ENCODE results near the gene TMEM258.
A peak's percentile ranks its signal among the peaks of the same experiment; 100 is the strongest.

Gene TMEM258

DNA sequence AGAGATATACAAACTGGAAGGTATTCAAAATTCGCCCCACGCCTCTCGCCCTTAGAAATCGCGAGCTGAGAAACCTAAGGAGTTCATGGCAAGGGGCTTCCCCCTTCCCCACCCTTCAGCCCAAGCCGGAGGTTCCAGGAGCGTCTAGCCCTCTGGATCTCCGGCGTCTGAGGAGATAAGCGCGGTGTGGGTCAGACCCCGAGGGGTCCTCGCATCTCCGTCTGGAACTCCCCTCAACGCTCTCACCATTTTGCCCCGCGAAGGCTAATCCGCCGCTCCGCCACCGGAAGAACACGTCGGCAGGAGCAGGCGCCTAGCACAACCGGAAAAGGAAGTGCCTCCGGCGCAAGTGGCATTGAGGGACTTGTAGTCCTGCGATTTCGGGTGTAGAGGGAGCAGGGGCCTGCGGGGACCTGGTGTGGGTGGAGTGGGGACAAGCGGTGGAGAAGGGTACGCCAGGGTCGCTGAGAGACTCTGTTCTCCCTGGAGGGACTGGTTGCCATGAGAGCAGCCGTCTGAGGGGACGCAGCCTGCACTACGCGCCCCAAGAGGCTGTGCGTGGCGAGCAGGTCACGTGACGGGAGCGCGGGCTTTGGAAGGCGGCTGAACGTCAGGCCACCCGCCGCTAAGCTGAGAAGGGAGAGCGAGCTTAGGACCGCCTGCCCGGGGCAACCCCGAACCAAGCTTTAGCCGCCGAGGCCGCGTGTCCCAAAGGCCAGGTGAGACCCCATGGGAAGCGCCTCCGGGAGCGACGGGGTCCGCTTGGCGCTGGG lies at the start of gene TMEM258, which contains the start of gene FEN1:
TSS of gene TMEM258 (minus strand) at position 290 of the 773 bp plus-strand sequence. CDS start at position 249, 41 bp downstream.
TSS of gene FEN1 (plus strand) at position 602 of the 773 bp plus-strand sequence. CDS start 2,451 bp downstream, outside the sequence.
- Mint-ChIP-seq H3K4me1 (ENCODE audit: low read depth) (peaks cover 58% of the 10 kb centered on the region), H3K36me3 (ENCODE audit: low read depth) (peaks cover 90% of the 10 kb centered on the region), H3K9me3 (no peaks in the 10 kb centered on the region), H3K27me3 (no peaks in the 10 kb centered on the region), H3K4me3 (peak within 1 kb of the TSS; percentile 92), H3K27ac (peak within 1 kb of the TSS; percentile 100)
- DNase-seq, result peak; percentile 94

DNA sequence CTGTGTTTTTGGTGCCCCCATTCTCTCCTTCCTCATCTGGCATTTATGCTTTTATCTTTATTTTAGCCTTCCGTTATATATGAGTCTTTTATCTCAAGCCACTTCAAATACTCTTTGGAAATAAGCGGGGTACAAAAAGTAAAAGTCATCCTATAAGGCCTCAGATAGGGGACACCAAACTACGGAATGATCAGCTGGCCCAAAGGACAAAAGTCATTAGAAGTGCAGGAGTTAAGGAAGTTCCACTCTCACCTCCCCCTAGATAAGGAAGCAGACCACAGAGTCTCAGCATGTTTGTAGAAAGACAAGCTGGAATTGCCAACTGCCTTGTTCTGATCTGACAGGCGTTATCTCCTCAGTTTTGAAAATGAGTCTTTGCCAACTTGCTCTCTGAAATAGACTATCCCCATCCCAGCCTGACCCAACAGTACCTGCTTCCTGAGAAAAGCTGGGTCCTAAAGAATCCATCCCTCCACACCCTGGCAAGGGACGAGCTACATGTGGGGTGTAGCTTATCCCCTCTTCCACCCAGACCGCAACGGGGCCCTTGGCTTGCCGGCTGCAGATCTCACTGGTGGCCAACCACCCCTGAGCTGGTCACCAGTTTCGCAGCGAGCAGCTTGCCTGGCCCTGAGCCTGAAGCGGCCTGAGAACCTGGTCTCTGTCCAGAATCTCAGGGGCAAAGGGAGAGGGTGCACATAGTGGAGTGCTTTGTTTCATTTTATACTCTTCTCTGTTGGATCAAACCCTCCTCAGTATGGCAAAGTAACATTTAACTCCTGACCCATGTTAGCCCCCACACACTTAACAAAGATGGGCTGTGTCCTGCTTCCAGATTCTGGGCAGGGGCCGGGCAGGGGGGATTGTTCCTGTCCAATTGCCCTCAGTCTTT lies 49.5 kb upstream of the TMEM258 start:
- H3K4me3 Mint-ChIP-seq, result no peak overlapping the region
- no peaks in the 10 kb centered on the region for H3K9me3 Mint-ChIP-seq
- H3K36me3 Mint-ChIP-seq (ENCODE audit: low read depth), result peaks cover 11% of the 10 kb centered on the region
- H3K4me1 Mint-ChIP-seq (ENCODE audit: low read depth), result no peaks in the 10 kb centered on the region
- no peak for DNase-seq
- H3K27ac Mint-ChIP-seq, result no peak overlapping the region
- no peaks in the 10 kb centered on the region for H3K27me3 Mint-ChIP-seq

DNA sequence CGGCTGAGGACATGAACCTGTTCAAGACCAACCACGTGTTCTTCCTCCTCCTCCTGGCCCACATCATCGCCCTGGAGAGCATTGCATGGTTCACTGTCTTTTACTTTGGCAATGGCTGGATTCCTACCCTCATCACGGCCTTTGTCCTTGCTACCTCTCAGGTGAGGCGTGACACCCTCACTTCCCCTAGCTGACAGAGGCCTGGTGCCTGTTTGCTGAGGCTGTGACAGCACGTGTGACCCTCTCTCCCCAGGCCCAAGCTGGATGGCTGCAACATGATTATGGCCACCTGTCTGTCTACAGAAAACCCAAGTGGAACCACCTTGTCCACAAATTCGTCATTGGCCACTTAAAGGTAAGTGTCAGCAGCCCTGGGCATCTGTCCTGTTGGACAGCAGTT lies 48.0 kb upstream of the TMEM258 start:
- Mint-ChIP-seq H3K27ac (no peak overlapping the region), H3K9me3 (no peaks in the 10 kb centered on the region), H3K27me3 (no peaks in the 10 kb centered on the region), H3K4me3 (no peak overlapping the region), H3K36me3 (ENCODE audit: low read depth) (peaks cover 11% of the 10 kb centered on the region), H3K4me1 (ENCODE audit: low read depth) (peaks cover 3% of the 10 kb centered on the region)
- DNase-seq, result no peak

DNA sequence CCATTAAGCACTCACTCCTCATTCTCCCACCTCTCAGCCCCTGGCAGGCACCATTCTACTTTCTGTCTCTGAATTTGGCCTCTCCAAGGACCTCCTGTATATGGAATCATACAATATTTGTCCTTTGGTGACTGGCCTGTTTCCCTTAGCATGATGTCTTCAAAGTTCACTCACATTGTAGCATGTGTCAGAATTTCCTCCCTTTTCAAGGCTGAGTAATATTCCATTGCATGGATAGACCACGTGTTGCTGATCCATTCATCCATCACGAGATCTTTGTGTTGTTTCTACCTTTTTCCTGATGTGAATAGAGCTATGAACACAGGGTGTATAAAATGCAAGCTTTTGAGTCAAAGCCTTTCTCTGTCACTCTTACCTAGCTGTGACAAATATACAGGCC lies 47.3 kb upstream of the TMEM258 start:
- Mint-ChIP-seq H3K4me3 (no peak overlapping the region), H3K4me1 (ENCODE audit: low read depth) (peaks cover 5% of the 10 kb centered on the region), H3K27me3 (no peaks in the 10 kb centered on the region), H3K27ac (no peak overlapping the region), H3K36me3 (ENCODE audit: low read depth) (peaks cover 11% of the 10 kb centered on the region), H3K9me3 (no peaks in the 10 kb centered on the region)
- DNase-seq, result no peak

DNA sequence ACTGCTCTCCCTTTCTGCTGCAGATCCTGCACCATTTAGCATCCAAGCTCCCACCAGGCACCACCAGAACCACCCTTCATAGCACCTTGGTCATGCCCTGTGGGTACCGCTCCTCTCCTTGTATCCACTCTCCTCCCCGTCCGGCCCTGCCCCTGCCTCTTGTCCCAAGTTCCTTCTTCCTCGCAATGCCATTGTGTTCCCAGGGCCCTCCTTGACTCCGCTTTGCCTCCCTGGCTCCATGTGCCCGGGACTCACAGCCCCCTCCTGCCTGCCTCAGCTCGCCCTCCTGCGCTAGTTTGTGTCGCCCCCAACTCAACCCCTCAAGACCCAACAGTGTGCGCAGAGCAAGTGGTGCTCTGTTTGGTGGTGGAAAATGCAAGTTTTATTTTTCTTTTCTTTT lies 46.5 kb upstream of the TMEM258 start:
- DNase-seq, result no peak
- H3K27me3 Mint-ChIP-seq, result no peaks in the 10 kb centered on the region
- peaks cover 12% of the 10 kb centered on the region for H3K4me1 Mint-ChIP-seq (ENCODE audit: low read depth)
- H3K4me3 Mint-ChIP-seq, result no peak overlapping the region
- H3K27ac Mint-ChIP-seq, result no peak overlapping the region
- peaks cover 11% of the 10 kb centered on the region for H3K36me3 Mint-ChIP-seq (ENCODE audit: low read depth)
- H3K9me3 Mint-ChIP-seq, result no peaks in the 10 kb centered on the region

DNA sequence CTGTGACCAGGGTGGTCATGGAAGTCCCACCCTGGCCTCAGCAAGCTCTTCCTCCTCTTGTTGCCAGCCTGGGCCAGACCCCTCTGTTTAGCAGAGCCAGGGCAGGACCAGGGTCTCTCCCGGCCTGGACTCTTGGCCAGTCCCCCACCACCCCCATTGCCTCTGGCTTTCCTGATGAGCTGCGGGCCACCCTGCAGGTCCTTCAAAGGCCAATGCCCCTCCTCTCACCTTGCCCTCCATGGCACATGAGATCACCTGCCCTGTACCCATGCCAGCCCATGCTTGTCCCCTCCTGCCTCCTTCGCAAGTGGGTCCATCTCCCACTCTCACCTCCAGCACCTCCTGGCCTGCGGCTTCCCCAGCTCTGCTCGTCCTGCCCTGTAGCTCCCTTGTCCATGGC lies 46.1 kb upstream of the TMEM258 start:
- Mint-ChIP-seq H3K36me3 (ENCODE audit: low read depth) (peaks cover 11% of the 10 kb centered on the region), H3K9me3 (no peaks in the 10 kb centered on the region), H3K4me1 (ENCODE audit: low read depth) (peaks cover 16% of the 10 kb centered on the region), H3K4me3 (no peak overlapping the region), H3K27me3 (no peaks in the 10 kb centered on the region), H3K27ac (no peak overlapping the region)
- DNase-seq, result no peak

DNA sequence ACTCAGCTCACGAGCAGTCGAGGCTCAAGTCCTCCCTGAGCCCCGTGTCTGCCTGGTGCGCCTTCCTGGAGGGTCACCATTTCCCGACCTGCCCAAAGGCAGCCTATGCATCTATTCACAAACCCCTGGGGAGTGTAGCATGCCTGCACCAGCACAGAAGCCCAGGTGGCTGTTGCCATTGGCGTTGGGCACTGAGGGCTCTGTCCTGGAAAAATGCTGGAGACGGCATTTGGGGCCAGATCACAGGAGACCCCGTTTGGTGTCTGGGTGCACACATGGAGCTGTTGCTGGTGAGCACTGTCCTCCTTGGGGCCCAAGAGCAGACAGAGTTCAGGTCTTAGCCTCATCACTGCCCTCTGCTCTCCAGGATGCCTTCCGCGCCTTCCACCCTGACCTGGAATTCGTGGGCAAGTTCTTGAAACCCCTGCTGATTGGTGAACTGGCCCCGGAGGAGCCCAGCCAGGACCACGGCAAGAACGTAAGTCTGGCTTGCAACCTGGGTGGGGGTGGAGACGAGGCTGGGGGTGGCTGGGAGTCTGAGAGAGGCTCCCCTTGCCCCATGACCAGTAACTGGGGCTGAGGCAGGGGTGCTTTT lies 45.1 kb upstream of the TMEM258 start:
- Mint-ChIP-seq H3K27ac (no peak overlapping the region), H3K4me3 (no peak overlapping the region), H3K27me3 (no peaks in the 10 kb centered on the region), H3K4me1 (ENCODE audit: low read depth) (peaks cover 20% of the 10 kb centered on the region), H3K9me3 (no peaks in the 10 kb centered on the region), H3K36me3 (ENCODE audit: low read depth) (peaks cover 11% of the 10 kb centered on the region)
- DNase-seq, result no peak

DNA sequence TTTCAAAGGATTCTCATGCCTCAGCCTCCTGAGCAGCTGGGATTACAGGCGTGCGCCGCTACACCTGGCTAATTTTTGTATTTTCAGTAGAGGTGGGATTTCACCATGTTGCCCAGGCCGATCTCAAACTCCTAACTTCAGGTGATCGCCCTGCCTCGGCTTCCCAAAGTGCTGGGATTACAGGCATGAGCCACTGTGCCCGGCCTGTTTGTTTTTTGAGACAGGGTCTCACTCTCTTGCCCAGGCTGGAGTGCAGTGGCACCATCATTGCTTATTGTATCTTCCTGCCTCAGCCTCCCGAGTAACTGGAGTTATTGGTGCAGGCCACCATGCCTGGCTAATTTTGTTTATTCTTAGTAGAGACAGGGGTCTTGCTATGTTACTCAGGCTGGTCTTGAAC lies 43.8 kb upstream of the TMEM258 start:
- Mint-ChIP-seq H3K9me3 (no peaks in the 10 kb centered on the region), H3K27ac (no peak overlapping the region), H3K4me3 (no peak overlapping the region), H3K4me1 (ENCODE audit: low read depth) (peaks cover 20% of the 10 kb centered on the region), H3K27me3 (peaks cover 5% of the 10 kb centered on the region), H3K36me3 (ENCODE audit: low read depth) (peaks cover 8% of the 10 kb centered on the region)
- DNase-seq, result no peak

DNA sequence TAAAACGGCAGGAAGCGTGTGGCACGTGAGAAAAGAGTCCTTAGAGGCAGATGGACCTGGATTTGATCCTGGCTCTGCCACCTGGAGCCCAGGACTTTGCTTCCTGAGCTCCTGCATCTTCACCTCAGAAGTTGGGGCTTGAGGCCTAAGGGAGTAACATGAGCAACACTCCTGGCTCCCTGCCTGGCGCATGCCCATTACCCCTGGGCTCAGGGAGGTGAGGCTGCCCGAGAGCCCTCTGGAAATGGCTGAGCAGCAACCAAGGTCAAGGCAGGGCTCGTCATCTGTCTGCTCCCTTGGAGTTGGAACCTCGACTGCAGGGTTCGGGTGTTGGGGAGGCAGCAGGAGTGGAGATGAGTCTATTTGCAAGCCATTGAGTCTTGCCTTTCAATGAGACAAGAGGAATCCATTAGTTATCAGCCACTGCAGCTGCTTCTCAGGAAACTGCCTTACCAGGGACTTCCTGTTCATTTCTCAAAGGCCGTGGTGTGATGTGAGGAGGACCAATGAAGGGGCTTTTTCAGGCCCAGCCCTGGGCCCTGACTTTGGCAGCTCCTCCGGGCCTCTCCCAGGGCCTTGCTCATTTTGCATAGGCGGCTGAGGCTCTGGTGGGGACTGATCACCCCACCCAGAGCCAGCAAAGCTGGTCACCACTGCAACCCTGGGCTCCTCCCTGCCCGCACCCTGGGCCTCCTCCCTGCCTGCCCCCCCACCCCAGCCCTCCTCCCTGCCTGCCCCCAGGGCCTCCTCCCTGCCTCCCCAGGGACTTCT lies 42.1 kb upstream of the TMEM258 start:
- peaks cover 22% of the 10 kb centered on the region for H3K27me3 Mint-ChIP-seq
- H3K4me3 Mint-ChIP-seq, result no peak overlapping the region
- H3K27ac Mint-ChIP-seq, result peak overlapping the region; percentile 85
- peak; percentile 59 for DNase-seq
- H3K36me3 Mint-ChIP-seq (ENCODE audit: low read depth), result no peaks in the 10 kb centered on the region
- H3K4me1 Mint-ChIP-seq (ENCODE audit: low read depth), result peaks cover 22% of the 10 kb centered on the region
- no peaks in the 10 kb centered on the region for H3K9me3 Mint-ChIP-seq

DNA sequence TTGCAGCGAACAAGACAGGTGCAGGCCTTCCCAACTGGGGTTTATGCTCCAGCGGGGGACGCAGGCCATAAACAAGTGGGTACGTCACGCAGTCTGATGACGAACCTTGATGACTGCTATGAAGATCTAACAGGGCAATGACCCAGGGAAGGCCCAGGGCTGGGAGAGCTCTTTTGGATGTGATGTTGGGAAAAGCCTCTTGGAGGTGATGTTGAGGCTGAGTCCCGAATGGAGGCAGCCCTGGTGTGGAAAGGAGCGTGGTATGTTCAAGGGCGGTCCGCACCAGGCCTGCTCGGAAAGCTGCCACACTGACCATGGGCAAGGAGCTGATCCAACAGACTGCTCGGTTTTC lies 41.5 kb upstream of the TMEM258 start:
- no peak overlapping the region for H3K4me3 Mint-ChIP-seq
- peaks cover 26% of the 10 kb centered on the region for H3K4me1 Mint-ChIP-seq (ENCODE audit: low read depth)
- H3K27ac Mint-ChIP-seq, result peak overlapping the region; percentile 85
- peaks cover 28% of the 10 kb centered on the region for H3K27me3 Mint-ChIP-seq
- no peaks in the 10 kb centered on the region for H3K9me3 Mint-ChIP-seq
- DNase-seq, result no peak
- H3K36me3 Mint-ChIP-seq (ENCODE audit: low read depth), result no peaks in the 10 kb centered on the region

DNA sequence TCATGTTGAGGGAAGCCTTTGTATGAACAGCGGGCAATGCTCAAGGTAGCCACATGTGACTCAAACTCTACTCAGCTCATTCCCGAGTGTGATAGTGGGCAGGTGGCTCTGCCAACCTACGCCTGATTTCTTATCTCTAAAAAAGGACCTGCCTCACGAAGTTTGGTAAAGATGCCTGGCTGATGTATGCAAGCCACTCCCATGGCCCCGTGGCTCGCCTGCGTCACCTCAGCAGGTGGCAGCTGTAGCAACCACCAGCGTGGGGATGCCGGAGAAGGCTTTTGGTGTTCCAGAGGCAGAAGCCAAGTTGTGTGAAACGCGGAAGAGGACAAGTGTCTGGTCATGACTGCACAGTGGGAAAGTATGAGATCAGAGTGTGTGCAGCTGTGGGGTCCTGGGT lies 41.1 kb upstream of the TMEM258 start:
- H3K4me3 Mint-ChIP-seq, result no peak overlapping the region
- peaks cover 1% of the 10 kb centered on the region for H3K36me3 Mint-ChIP-seq (ENCODE audit: low read depth)
- no peaks in the 10 kb centered on the region for H3K9me3 Mint-ChIP-seq
- H3K27me3 Mint-ChIP-seq, result peaks cover 31% of the 10 kb centered on the region
- DNase-seq, result no peak
- peak overlapping the region; percentile 85 for H3K27ac Mint-ChIP-seq
- H3K4me1 Mint-ChIP-seq (ENCODE audit: low read depth), result peaks cover 28% of the 10 kb centered on the region

DNA sequence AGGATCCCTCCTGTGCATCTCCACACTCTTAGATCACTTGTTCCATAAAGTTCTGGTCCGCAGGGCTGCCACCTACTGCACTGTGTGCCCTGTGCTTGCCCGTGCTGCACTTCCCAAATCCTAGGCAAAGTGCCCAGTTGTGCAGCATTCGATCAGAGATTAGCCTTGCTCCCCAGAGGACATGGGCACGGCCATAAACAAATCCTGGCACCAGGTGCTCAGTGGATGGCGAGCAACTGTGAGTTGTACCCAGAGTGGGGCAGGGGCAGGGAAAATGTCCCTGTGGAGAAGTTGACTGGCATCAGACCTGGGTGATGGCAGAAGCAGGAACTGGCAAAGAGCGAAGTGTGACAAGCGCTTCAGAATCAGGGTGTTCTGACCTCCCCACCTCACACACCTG lies 40.4 kb upstream of the TMEM258 start:
- H3K27me3 Mint-ChIP-seq, result peaks cover 38% of the 10 kb centered on the region
- no peaks in the 10 kb centered on the region for H3K9me3 Mint-ChIP-seq
- H3K36me3 Mint-ChIP-seq (ENCODE audit: low read depth), result peaks cover 1% of the 10 kb centered on the region
- peaks cover 36% of the 10 kb centered on the region for H3K4me1 Mint-ChIP-seq (ENCODE audit: low read depth)
- DNase-seq, result no peak
- H3K27ac Mint-ChIP-seq, result no peak overlapping the region
- H3K4me3 Mint-ChIP-seq, result no peak overlapping the region

DNA sequence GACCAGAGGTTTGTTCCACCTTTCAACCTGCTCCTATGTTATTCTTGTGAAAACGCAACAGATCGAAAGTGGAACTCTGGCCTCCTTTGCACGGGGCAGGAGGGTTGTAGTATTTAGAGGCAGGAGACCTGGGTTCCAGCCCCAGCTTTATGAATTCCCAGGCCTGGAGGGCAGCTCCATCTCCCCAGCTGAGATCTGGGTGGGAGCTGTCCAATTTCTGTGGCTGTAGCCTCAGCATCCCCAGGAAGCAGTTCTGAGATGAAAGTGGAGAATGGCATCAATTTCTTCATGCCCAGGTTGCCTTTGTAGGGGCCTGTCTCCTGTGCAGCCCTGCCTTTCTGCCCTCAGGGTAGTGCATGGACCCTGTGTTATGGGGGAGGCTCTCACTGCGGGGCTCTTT lies 39.8 kb upstream of the TMEM258 start:
- no peak overlapping the region for H3K4me3 Mint-ChIP-seq
- H3K4me1 Mint-ChIP-seq (ENCODE audit: low read depth), result peaks cover 37% of the 10 kb centered on the region
- no peaks in the 10 kb centered on the region for H3K9me3 Mint-ChIP-seq
- H3K27me3 Mint-ChIP-seq, result peaks cover 40% of the 10 kb centered on the region
- no peak for DNase-seq
- peaks cover 1% of the 10 kb centered on the region for H3K36me3 Mint-ChIP-seq (ENCODE audit: low read depth)
- H3K27ac Mint-ChIP-seq, result no peak overlapping the region
